Stimulated activated CD8-positive, alpha-beta memory T cell treated with anti-CD3 and anti-CD28 coated beads, Interleukin-12 subunit alpha, Interleukin-12 subunit beta, amount 100 ng/mL, for 4 hours (primary cell): ENCODE results near the gene ZC3H10.
A peak's percentile ranks its signal among the peaks of the same experiment; 100 is the strongest.
"Not testable (repeated sequence)": the region's sequence is repeated elsewhere in the genome, so short reads cannot be mapped to it uniquely, and the experiment has no call there.

ENCODE experiments used
- DNase-seq: peaks from one replicate; pipeline ENCODE4 v3.0.0-alpha.2; 2020; ENCODE audit warnings: low read depth

Gene ZC3H10

DNA sequence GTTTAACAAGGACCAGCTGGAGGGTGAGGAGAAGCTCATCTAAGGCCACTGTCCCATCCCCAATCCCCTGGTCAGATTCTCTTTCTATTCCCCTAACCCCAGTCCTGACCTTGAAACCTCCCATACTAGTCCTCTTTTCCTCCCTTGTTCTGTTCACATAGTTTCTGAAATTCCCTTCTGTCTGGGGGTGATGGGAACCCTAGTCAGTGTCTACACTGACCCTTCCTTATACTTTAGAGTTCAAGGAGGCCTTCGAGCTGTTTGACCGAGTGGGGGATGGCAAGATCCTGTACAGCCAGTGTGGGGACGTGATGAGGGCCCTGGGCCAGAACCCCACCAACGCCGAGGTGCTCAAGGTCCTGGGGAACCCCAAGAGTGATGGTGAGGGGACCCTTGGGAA lies 36.8 kb downstream of the ZC3H10 start:
- no peak for DNase-seq

- DNase-seq, result no peak
Observed at GRCh38 chr12:56155256-56155845, 37.3 kb downstream of the ZC3H10 start.

- DNase-seq, result not testable (repeated sequence)
Observed at GRCh38 chr12:56156464-56157200, 38.6 kb downstream of the ZC3H10 start.

GRCh38 chr12:56157201-56158028 lies 39.3 kb downstream of the ZC3H10 start:
- peak; percentile 12 for DNase-seq

- DNase-seq, result peak; percentile 72
Observed at GRCh38 chr12:56158029-56158925, 40.2 kb downstream of the ZC3H10 start, which contains the start of gene MYL6. Gene MYL6, plus strand, starts transcription at chr12:56158359. Its CDS starts 43 bp downstream, at chr12:56158402.

DNA sequence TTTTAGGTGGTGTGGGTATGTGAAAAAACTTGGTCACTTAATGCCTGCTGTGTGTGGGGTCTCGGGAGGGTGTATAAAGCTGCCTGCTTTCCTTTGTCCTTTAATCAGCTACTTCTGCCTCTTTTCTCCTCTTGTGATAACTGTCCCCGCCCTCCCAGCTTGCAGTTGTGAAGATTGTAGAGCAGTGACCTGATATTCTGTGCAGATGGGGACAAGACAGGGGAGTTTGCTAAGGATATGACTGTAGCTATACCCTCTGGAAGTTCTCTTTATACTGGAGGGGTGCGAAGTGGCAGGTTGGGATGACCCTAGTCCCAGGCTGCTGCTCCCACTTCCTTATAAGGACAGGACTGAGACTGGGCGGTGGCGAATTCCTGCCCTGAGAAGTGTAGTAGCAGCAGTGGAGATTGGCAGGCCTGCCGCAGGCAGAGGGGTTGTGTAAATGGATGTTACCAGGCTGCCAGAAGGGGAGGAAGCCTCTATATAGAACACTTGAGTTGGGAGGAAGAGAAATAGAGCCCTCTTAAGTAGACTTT lies 40.9 kb downstream of the ZC3H10 start:
- DNase-seq, result no peak

- no peak for DNase-seq
Observed at GRCh38 chr12:56159482-56160192, 41.6 kb downstream of the ZC3H10 start.

DNA sequence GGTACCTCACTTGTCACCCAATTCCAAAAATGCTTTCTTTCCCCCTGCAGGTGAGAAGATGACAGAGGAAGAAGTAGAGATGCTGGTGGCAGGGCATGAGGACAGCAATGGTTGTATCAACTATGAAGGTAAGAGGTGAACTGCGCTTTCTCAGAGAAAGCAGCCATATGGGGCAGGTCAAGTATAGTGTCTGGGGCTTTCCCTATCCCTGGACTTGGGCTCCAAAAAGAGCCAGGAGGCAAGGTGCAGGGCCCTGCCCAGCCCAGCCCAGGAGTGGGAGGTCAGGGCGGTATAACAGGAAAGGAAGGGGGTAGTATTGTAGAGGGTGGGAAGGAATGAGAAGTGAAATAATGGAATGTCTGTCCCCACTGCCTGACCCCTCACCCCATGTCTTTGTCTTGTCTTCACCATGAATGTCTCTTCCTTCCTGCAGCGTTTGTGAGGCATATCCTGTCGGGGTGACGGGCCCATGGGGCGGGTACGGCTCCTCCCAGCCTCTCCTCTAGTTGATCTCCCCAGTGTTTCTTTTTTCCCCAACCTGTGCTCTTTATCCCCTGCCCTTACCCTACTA lies 42.2 kb downstream of the ZC3H10 start:
- peak; percentile 15 for DNase-seq

GRCh38 chr12:56160894-56161689 lies 43.0 kb downstream of the ZC3H10 start:
- DNase-seq, result no peak

DNA sequence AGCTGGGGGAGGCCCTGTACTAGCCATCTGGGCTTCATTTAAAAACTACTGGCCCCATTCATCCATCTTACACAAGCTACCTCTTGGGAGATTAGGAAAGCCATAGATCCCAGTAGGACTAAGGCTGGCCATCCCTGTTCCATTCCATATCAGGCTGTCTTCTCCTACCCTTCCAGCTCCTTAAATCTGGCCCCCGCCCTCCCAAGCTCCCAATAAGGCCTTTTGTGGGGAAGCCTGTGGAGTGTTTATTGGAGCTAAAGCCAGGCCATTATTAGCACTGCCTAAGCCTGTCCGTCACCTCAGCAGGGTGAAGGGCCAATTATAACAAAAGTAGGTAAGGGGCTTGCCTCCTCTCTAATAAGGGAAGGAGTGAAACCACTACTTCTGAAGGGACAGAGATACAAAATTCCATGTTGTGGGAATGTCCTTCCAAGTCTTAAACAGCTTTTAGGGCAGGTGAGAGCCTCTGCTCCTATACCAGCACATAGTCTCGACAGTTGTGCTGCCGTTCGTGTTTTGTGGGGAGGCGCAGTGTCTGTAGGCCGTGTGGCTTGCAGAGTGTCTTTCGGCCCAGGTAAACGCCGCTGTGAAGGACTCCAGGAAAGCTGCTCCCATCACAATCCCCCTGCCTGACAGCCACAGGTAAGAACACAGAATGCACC lies 43.8 kb downstream of the ZC3H10 start:
- DNase-seq, result no peak

DNA sequence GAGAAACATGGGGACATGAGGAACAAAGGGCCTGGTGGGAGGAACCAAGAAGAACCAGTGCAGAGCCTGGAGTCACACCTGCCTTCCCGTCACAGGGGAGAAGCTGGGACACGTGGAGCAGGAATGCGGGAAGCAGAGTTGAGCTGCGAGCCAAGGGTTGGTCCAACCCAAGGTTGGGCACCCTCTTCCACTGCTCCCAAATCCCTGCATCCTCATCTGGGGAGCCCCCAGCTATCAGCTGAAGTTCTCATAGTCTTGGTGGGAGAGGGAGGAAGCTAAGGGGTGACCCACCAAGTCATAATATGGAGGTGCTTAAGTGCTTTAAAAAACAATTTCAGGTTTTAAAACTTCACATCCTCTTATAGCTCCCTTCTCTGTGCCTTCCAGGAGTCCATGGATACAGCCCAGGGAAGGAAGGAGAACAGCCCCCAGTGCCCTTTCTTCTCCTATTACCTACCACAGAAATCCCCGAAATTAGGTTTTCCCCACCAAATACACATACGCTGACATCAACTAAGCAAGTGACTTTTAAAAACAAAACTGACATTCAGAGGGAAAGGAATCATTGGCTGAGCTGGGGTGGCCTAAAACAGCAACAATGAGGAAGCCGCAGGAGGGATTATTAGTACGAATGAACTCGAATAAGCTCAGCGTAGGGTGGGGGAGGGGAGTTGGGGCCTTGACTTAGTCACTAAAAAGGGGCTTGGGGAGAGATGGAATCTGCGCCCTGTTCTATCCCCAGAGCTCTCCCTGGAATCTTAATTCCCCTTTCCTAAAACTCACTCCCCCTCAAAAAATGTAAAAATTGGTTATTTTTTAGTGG lies 44.6 kb downstream of the ZC3H10 start:
- DNase-seq, result no peak

- no peak for DNase-seq
Observed at GRCh38 chr12:56163533-56164344, 45.7 kb downstream of the ZC3H10 start.

- DNase-seq, result no peak
Observed at GRCh38 chr12:56164345-56164729, 46.3 kb downstream of the ZC3H10 start.

DNA sequence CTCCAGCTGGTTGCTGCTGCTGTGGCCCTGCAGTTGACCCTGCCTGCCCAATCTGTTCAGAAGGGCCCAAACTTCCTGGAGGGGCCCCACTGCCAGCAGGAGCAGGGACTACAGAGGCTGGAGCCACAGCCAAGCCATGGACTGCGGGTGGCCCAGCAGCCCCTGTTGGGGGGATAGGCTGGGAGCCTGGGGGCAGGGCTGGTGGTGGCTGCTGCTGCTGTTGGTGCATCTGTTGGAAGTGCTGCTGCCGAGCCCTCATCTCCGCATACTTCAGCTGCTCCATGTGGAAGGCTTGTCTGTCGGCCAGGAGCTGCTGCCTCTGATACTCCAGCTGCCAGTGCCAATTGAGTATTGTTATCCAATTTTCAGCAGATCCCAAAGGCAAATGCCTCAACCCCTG lies 47.3 kb downstream of the ZC3H10 start:
- no peak for DNase-seq

- DNase-seq, result no peak
Observed at GRCh38 chr12:56169229-56169759, 51.2 kb downstream of the ZC3H10 start.

DNA sequence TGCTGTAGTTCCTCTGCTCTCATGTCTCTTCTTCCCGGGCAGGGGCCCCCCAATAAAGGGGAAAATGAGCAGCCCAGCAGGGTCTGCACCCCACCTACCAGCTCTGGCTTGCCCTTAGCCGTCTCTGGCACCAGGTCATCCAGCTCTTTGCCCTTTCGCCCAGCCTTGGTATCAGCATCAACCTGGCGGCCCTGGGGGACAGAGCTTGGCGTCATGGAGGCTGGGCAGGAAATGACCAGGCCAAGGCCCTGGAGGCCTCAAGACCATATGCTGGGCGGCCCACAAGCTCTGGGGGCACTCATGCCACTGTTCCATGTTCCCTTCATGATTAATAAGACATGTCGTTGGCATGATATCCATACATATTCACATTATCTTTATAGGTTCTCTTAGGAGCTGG lies 54.8 kb downstream of the ZC3H10 start:
- DNase-seq, result no peak
